Measurements from ENCODE around the gene KCND3.

Gene KCND3

DNA sequence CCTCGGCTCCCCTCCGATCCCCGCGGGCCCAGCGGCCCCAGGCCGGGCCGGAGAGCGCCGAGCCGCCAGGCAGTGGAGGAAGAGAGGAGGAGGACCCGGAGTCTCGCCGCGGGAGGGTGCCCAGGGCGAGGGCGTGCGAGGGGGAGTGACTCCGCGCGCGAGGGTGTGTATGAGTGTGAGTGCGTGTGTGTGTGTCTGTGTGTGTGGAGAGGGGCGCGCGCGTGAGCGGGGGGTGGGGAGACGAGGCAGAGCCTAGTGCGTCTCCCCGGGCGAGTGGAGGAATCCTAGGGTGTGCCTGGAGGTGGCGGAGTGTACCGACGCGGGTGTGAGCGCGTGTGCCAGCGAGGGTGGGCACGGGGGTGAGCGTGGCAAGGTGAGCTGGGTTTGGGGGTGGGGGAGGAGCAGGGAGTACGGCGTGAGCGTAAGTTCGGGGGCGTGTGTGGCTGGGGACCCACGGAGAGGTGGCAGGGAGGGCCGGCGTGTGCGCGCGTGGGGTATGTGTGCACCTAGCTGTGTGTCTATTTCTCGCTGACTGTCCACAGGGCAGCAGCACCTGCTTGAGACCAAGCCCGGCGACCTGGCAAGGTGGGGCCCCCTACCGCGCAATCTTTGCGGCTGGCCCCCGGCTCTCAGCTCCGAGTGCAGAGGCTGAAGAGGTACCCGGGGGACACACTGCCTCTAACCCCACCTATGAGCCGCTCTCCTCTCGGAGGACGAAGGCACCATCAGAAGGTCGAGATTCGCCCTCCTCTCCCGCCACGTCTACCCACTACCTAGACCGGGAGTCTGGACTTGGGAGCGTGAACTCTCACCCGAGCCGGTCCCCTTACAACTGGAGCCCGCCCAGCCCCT, 784 bp upstream of the KCND3 start (continued):
- TF ChIP-seq ZNF16 (tag by site-specific recombination; IDR thresholded peaks at IDR 0.05; ENCODE audit: low read depth) (no peak), ZNF777 (tag by site-specific recombination; IDR thresholded peaks at IDR 0.05; ENCODE audit: borderline replicate concordance) (peak; percentile 99), ZNF791 (tag by site-specific recombination; IDR thresholded peaks at IDR 0.05) (no peak), MEIS1 (CRISPR knock-in tag; IDR thresholded peaks at IDR 0.05; ENCODE audit: borderline replicate concordance) (no peak), ZNF529 (tag by site-specific recombination; IDR thresholded peaks at IDR 0.05; ENCODE audit: insufficient replicate concordance) (no peak), ZNF600 (tag by site-specific recombination; IDR thresholded peaks at IDR 0.05) (peak; percentile 69), ZNF23 (tag by site-specific recombination; IDR thresholded peaks at IDR 0.05; ENCODE audit: borderline replicate concordance) (no peak), ZNF140 (tag by site-specific recombination; IDR thresholded peaks at IDR 0.05) (no peak), ZNF76 (tag by site-specific recombination; IDR thresholded peaks at IDR 0.05; ENCODE audit: borderline replicate concordance, low read depth) (peak; percentile 73), ZNF169 (tag by site-specific recombination; IDR thresholded peaks at IDR 0.05) (no peak), ZNF366 (tag by site-specific recombination; conservative IDR thresholded peaks at IDR 0.05) (peak; percentile 53; the same call in 1 of the 2 replicates), ZEB2 (tag by site-specific recombination; IDR thresholded peaks at IDR 0.05) (peak; percentile 70), ZBTB17 (tag by site-specific recombination; IDR thresholded peaks at IDR 0.05) (peak; percentile 100), OSR2 (tag by site-specific recombination; IDR thresholded peaks at IDR 0.05) (no peak), BCL11A (tag by site-specific recombination; IDR thresholded peaks at IDR 0.05; ENCODE audit: low read depth) (no peak), HOXA7 (CRISPR knock-in tag; IDR thresholded peaks at IDR 0.05; ENCODE audit: borderline replicate concordance) (no peak), ZNF426 (tag by site-specific recombination; IDR thresholded peaks at IDR 0.05) (no peak), ZNF404 (tag by site-specific recombination; IDR thresholded peaks at IDR 0.05) (no peak), ZNF501 (tag by site-specific recombination; IDR thresholded peaks at IDR 0.05) (peak; percentile 57), ZBTB21 (tag by site-specific recombination; IDR thresholded peaks at IDR 0.05) (0 out of 2 replicates have a peak, but pooled peaks have one; percentile 16), ZNF335 (tag by site-specific recombination; conservative IDR thresholded peaks at IDR 0.05) (peak; percentile 97), ZNF658 (tag by site-specific recombination; IDR thresholded peaks at IDR 0.05) (no peak), ZIC2 (tag by site-specific recombination; IDR thresholded peaks at IDR 0.05) (peak; percentile 91), MYNN (tag by site-specific recombination; IDR thresholded peaks at IDR 0.05; ENCODE audit: borderline replicate concordance) (no peak)
- TF ChIP-seq, protein P1, sequence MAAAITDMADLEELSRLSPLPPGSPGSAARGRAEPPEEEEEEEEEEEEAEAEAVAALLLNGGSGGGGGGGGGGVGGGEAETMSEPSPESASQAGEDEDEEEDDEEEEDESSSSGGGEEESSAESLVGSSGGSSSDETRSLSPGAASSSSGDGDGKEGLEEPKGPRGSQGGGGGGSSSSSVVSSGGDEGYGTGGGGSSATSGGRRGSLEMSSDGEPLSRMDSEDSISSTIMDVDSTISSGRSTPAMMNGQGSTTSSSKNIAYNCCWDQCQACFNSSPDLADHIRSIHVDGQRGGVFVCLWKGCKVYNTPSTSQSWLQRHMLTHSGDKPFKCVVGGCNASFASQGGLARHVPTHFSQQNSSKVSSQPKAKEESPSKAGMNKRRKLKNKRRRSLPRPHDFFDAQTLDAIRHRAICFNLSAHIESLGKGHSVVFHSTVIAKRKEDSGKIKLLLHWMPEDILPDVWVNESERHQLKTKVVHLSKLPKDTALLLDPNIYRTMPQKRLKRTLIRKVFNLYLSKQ (tag by site-specific recombination; IDR thresholded peaks at IDR 0.05; ENCODE audit: borderline replicate concordance): no peak
- TF ChIP-seq, protein P2, sequence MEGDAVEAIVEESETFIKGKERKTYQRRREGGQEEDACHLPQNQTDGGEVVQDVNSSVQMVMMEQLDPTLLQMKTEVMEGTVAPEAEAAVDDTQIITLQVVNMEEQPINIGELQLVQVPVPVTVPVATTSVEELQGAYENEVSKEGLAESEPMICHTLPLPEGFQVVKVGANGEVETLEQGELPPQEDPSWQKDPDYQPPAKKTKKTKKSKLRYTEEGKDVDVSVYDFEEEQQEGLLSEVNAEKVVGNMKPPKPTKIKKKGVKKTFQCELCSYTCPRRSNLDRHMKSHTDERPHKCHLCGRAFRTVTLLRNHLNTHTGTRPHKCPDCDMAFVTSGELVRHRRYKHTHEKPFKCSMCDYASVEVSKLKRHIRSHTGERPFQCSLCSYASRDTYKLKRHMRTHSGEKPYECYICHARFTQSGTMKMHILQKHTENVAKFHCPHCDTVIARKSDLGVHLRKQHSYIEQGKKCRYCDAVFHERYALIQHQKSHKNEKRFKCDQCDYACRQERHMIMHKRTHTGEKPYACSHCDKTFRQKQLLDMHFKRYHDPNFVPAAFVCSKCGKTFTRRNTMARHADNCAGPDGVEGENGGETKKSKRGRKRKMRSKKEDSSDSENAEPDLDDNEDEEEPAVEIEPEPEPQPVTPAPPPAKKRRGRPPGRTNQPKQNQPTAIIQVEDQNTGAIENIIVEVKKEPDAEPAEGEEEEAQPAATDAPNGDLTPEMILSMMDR (tag by site-specific recombination; IDR thresholded peaks at IDR 0.05): peak; percentile 80
- TF ChIP-seq, protein P3, sequence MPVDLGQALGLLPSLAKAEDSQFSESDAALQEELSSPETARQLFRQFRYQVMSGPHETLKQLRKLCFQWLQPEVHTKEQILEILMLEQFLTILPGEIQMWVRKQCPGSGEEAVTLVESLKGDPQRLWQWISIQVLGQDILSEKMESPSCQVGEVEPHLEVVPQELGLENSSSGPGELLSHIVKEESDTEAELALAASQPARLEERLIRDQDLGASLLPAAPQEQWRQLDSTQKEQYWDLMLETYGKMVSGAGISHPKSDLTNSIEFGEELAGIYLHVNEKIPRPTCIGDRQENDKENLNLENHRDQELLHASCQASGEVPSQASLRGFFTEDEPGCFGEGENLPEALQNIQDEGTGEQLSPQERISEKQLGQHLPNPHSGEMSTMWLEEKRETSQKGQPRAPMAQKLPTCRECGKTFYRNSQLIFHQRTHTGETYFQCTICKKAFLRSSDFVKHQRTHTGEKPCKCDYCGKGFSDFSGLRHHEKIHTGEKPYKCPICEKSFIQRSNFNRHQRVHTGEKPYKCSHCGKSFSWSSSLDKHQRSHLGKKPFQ (tag by site-specific recombination; IDR thresholded peaks at IDR 0.05): peak; percentile 90
- TF ChIP-seq, protein P4, sequence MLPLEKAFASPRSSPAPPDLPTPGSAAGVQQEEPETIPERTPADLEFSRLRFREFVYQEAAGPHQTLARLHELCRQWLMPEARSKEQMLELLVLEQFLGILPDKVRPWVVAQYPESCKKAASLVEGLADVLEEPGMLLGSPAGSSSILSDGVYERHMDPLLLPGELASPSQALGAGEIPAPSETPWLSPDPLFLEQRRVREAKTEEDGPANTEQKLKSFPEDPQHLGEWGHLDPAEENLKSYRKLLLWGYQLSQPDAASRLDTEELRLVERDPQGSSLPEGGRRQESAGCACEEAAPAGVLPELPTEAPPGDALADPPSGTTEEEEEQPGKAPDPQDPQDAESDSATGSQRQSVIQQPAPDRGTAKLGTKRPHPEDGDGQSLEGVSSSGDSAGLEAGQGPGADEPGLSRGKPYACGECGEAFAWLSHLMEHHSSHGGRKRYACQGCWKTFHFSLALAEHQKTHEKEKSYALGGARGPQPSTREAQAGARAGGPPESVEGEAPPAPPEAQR (tag by site-specific recombination; IDR thresholded peaks at IDR 0.05): no peak
- TF ChIP-seq, protein P5, sequence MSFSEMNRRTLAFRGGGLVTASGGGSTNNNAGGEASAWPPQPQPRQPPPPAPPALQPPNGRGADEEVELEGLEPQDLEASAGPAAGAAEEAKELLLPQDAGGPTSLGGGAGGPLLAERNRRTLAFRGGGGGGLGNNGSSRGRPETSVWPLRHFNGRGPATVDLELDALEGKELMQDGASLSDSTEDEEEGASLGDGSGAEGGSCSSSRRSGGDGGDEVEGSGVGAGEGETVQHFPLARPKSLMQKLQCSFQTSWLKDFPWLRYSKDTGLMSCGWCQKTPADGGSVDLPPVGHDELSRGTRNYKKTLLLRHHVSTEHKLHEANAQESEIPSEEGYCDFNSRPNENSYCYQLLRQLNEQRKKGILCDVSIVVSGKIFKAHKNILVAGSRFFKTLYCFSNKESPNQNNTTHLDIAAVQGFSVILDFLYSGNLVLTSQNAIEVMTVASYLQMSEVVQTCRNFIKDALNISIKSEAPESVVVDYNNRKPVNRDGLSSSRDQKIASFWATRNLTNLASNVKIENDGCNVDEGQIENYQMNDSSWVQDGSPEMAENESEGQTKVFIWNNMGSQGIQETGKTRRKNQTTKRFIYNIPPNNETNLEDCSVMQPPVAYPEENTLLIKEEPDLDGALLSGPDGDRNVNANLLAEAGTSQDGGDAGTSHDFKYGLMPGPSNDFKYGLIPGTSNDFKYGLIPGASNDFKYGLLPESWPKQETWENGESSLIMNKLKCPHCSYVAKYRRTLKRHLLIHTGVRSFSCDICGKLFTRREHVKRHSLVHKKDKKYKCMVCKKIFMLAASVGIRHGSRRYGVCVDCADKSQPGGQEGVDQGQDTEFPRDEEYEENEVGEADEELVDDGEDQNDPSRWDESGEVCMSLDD (tag by site-specific recombination; IDR thresholded peaks at IDR 0.05): peak; percentile 95
- TF ChIP-seq, protein P6, sequence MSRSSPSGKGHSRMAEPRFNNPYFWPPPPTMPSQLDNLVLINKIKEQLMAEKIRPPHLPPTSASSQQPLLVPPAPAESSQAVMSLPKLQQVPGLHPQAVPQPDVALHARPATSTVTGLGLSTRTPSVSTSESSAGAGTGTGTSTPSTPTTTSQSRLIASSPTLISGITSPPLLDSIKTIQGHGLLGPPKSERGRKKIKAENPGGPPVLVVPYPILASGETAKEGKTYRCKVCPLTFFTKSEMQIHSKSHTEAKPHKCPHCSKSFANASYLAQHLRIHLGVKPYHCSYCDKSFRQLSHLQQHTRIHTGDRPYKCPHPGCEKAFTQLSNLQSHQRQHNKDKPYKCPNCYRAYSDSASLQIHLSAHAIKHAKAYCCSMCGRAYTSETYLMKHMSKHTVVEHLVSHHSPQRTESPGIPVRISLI (tag by site-specific recombination; IDR thresholded peaks at IDR 0.05): no peak
